H9 (cell line): Measurements from ENCODE around the gene OSBPL8. TPM values are rescaled to one million over a fixed set of nuclear protein-coding genes. Genes with fewer than 3 reads are reported as not detected.

Source experiments
- DNase-seq: peaks from one replicate; pipeline ENCODE4 v3.0.0-alpha.2; 2017
- H2AFZ ChIP-seq: one replicate; pipeline ENCODE4 v1.6.1; 2013; ENCODE audit warnings: mild to moderate bottlenecking, low read length, control low read depth, moderate library complexity
- H2AK5ac ChIP-seq: 2 replicates; pipeline ENCODE4 v1.6.1; 2013; ENCODE audit warnings: low read length, control low read depth, mixed read lengths; ENCODE audit not compliant: insufficient read length
- H2BK120ac ChIP-seq: one replicate; pipeline ENCODE4 v1.6.1; 2013; ENCODE audit warnings: low read depth, mild to moderate bottlenecking, low read length, control low read depth, inconsistent platforms; ENCODE audit not compliant: poor library complexity, severe bottlenecking
- H2BK12ac ChIP-seq: 2 replicates; pipeline ENCODE4 v1.6.1; 2013; ENCODE audit warnings: low read length, control low read depth, mixed read lengths, low read depth; ENCODE audit not compliant: insufficient read length
- H2BK15ac ChIP-seq: 2 replicates; pipeline ENCODE4 v1.6.1; 2013; ENCODE audit warnings: low read depth, low read length, control low read depth
- H2BK20ac ChIP-seq: one replicate; pipeline ENCODE4 v1.6.1; 2013; ENCODE audit warnings: low read depth, mild to moderate bottlenecking, low read length, control low read depth, inconsistent platforms; ENCODE audit not compliant: poor library complexity, severe bottlenecking
- H2BK5ac ChIP-seq: 2 replicates; pipeline ENCODE4 v1.6.1; 2013; ENCODE audit warnings: low read length, control low read depth, mixed read lengths; ENCODE audit not compliant: insufficient read length
- H3K14ac ChIP-seq: 2 replicates; pipeline ENCODE4 v1.6.1; 2013; ENCODE audit warnings: low read length, control low read depth; ENCODE audit not compliant: insufficient read depth
- H3K18ac ChIP-seq: 2 replicates; pipeline ENCODE4 v1.6.1; 2013; ENCODE audit warnings: low read depth, mild to moderate bottlenecking, mixed read lengths, low read length, control low read depth; ENCODE audit not compliant: insufficient read length
- H3K23ac ChIP-seq: 2 replicates; pipeline ENCODE4 v1.6.1; 2013; ENCODE audit warnings: low read length, control low read depth, mixed read lengths, low read depth; ENCODE audit not compliant: insufficient read length
- H3K23me2 ChIP-seq: 2 replicates; pipeline ENCODE4 v1.6.1; 2013; ENCODE audit warnings: low read depth, mild to moderate bottlenecking, mixed read lengths, low read length, control low read depth; ENCODE audit not compliant: insufficient read length, poor library complexity, severe bottlenecking
- H3K27ac ChIP-seq: 2 replicates; pipeline ENCODE4 v1.5.1; 2013; ENCODE audit warnings: low read length, control low read depth, mixed read lengths, low read depth; ENCODE audit not compliant: insufficient read length
- H3K27me3 ChIP-seq: 2 replicates; pipeline ENCODE4 v1.6.1; 2013; ENCODE audit warnings: low read length, control low read depth, inconsistent platforms; ENCODE audit not compliant: insufficient read depth
- H3K4ac ChIP-seq: 2 replicates; pipeline ENCODE4 v1.6.1; 2013; ENCODE audit warnings: low read depth, mild to moderate bottlenecking, control low read depth, inconsistent platforms, low read length, moderate library complexity
- H3K4me1 ChIP-seq: 2 replicates; pipeline ENCODE4 v1.6.1; 2013; ENCODE audit warnings: low read length, control low read depth, inconsistent platforms; ENCODE audit not compliant: insufficient read depth
- H3K4me2 ChIP-seq: 2 replicates; pipeline ENCODE4 v1.6.1; 2013; ENCODE audit warnings: low read length, control low read depth, mixed read lengths; ENCODE audit not compliant: insufficient read length, insufficient read depth
- H3K56ac ChIP-seq: 2 replicates; pipeline ENCODE4 v1.6.1; 2013; ENCODE audit warnings: low read depth, mild to moderate bottlenecking, mixed read lengths, low read length, control low read depth; ENCODE audit not compliant: insufficient read length
- H3K79me1 ChIP-seq: 2 replicates; pipeline ENCODE4 v1.6.1; 2013; ENCODE audit warnings: low read depth, mild to moderate bottlenecking, moderate library complexity, low read length, control low read depth, inconsistent platforms; ENCODE audit not compliant: insufficient read depth, poor library complexity, severe bottlenecking
- H3K79me2 ChIP-seq: 2 replicates; pipeline ENCODE4 v1.6.1; 2013; ENCODE audit warnings: low read length, control low read depth, inconsistent platforms; ENCODE audit not compliant: insufficient read depth
- H3K9ac ChIP-seq: 2 replicates; pipeline ENCODE4 v1.6.1; 2013; ENCODE audit warnings: low read length, control low read depth, mixed read lengths; ENCODE audit not compliant: insufficient read length; ENCODE audit errors: extremely low read depth
- H3K9me3 ChIP-seq: one replicate; pipeline ENCODE4 v1.6.1; 2013; ENCODE audit warnings: low read depth, low read length, inconsistent platforms; ENCODE audit not compliant: control insufficient read depth
- H3T11ph ChIP-seq: one replicate; pipeline ENCODE4 v1.6.1; 2013; ENCODE audit warnings: mild to moderate bottlenecking, low read length, control low read depth, inconsistent platforms
- H4K20me1 ChIP-seq: one replicate; pipeline ENCODE4 v1.6.1; 2013; ENCODE audit not compliant: control insufficient read depth, insufficient read length, insufficient read depth
- H4K5ac ChIP-seq: 2 replicates; pipeline ENCODE4 v1.6.1; 2013; ENCODE audit warnings: low read depth, mild to moderate bottlenecking, mixed read lengths, low read length, control low read depth; ENCODE audit not compliant: insufficient read length
- H4K8ac ChIP-seq: replicated peaks from 2 replicates; pipeline ENCODE4 v1.6.1; 2013; ENCODE audit warnings: low read length, control low read depth, mixed read lengths, low read depth; ENCODE audit not compliant: insufficient read length
- H4K91ac ChIP-seq: 2 replicates; pipeline ENCODE4 v1.6.1; 2013; ENCODE audit warnings: low read depth, mild to moderate bottlenecking, moderate library complexity, mixed read lengths, low read length, control low read depth; ENCODE audit not compliant: insufficient read length
- H3K27ac Mint-ChIP-seq, 3 experiments: 2 replicates in 2 of 3; 3 replicates in 1 of 3; pipeline ENCODE4 v1.8.0; 2020 to 2021; ENCODE audit warnings: mixed read lengths in 3 of 3, mild to moderate bottlenecking in 1 of 3, moderate library complexity in 1 of 3
- H3K27me3 Mint-ChIP-seq: 2 replicates; pipeline ENCODE4 v1.8.0; 2021; ENCODE audit warnings: low read depth, mild to moderate bottlenecking, moderate library complexity, mixed read lengths
- H3K36me3 Mint-ChIP-seq, 3 experiments: 2 replicates in 2 of 3; 3 replicates in 1 of 3; pipeline ENCODE4 v1.8.0; 2020 to 2021; ENCODE audit warnings: low read depth in 3 of 3, mixed read lengths in 3 of 3; ENCODE audit not compliant: insufficient read depth in 1 of 3
- H3K4me1 Mint-ChIP-seq, 2 experiments: 2 replicates each; pipeline ENCODE4 v1.8.0; 2020; ENCODE audit warnings: mixed read lengths in 2 of 2
- H3K4me3 Mint-ChIP-seq, 2 experiments: 2 replicates in 1 of 2; 3 replicates in 1 of 2; pipeline ENCODE4 v1.8.0; 2020 to 2021; ENCODE audit warnings: mild to moderate bottlenecking in 2 of 2, mixed read lengths in 2 of 2, moderate library complexity in 1 of 2
- H3K9me3 Mint-ChIP-seq, 2 experiments: 2 replicates in 1 of 2; 3 replicates in 1 of 2; pipeline ENCODE4 v1.8.0; 2020; ENCODE audit warnings: mild to moderate bottlenecking in 2 of 2, mixed read lengths in 2 of 2, moderate library complexity in 1 of 2
- CTCF ChIP-seq: fragments of 200-600 bp; sonication (generic); conservative IDR thresholded peaks from 3 replicates; pipeline ENCODE4 v1.8.0; 2021; ENCODE audit warnings: antibody characterized with exemption, mild to moderate bottlenecking
- WGBS: extraction: QIAGEN DNeasy Blood & Tissue Kit; methylation state at CpG from one replicate; pipeline ENCODE4 v1.1.7; 2013; ENCODE audit warnings: missing lambda C conversion rate, low lambda C conversion rate, mixed read lengths; ENCODE audit not compliant: insufficient read length; ENCODE audit errors: extremely low coverage; 5-methylcytosine and 5-hydroxymethylcytosine counted together
- total RNA-seq: library from RNA; stranded (reverse); gene quantifications from 2 replicates; pipeline ENCODE4 v1.2.1, GENCODE V29; 2021

The OSBPL8 gene
- total RNA-seq, 1 experiment from 2014 or later: 61.2 TPM

GRCh38 chr12:76504606-76505005, 55.0 kb downstream of the OSBPL8 start:
- H2AK5ac ChIP-seq: no peak overlapping the region
- no peak overlapping the region for H3T11ph ChIP-seq
- H3K9ac ChIP-seq: no peak overlapping the region
- no peak overlapping the region for H2BK120ac ChIP-seq
- H3K14ac ChIP-seq: no peak overlapping the region
- H2BK12ac ChIP-seq: no peak overlapping the region
- H3K79me2 ChIP-seq: no peaks in the 10 kb centered on the region; the same call in 1 of the 2 replicates
- no peaks in the 10 kb centered on the region for H3K27me3 ChIP-seq
- no peak overlapping the region for H3K4ac ChIP-seq
- no peak overlapping the region for H3K4me2 ChIP-seq
- no peaks in the 10 kb centered on the region for H3K27me3 Mint-ChIP-seq
- no peak overlapping the region for H3K18ac ChIP-seq
- H3K79me1 ChIP-seq: peaks cover 5% of the 10 kb centered on the region
- H4K20me1 ChIP-seq: no peaks in the 10 kb centered on the region
- no peak for TF ChIP-seq CTCF
- H3K4me1 Mint-ChIP-seq: peaks cover 8 to 10% of the 10 kb centered on the region in 2 experiments
- H3K4me1 ChIP-seq: no peaks in the 10 kb centered on the region
- no peak overlapping the region for H2AFZ ChIP-seq
- no peak overlapping the region for H4K5ac ChIP-seq
- no peak overlapping the region for H2BK20ac ChIP-seq
- peaks cover 6 to 30% (median 7%) of the 10 kb centered on the region in 3 experiments; a peak in 6 of 7 replicates for H3K36me3 Mint-ChIP-seq
- H2BK15ac ChIP-seq: no peak overlapping the region
- no peak overlapping the region for H4K91ac ChIP-seq
- H4K8ac ChIP-seq: no peak overlapping the region
- H3K4me3 Mint-ChIP-seq: no peak overlapping the region
- WGBS: no CpG with 5 or more reads among the region's 2 CpGs
- no peak overlapping the region for H3K56ac ChIP-seq
- H3K27ac Mint-ChIP-seq: no peak overlapping the region
- no peaks in the 10 kb centered on the region for H3K23me2 ChIP-seq
- no peak overlapping the region for H2BK5ac ChIP-seq
- no peak for DNase-seq
- no peaks in the 10 kb centered on the region; a peak in 3 of 5 replicates for H3K9me3 Mint-ChIP-seq
- H3K23ac ChIP-seq: no peak overlapping the region
- no peak overlapping the region for H3K27ac ChIP-seq
- H3K9me3 ChIP-seq: no peaks in the 10 kb centered on the region
